ENCODE measurements around the gene UVRAG. TPM values are rescaled to one million over a fixed set of nuclear protein-coding genes. Genes with fewer than 3 reads are reported as not detected.
"Not testable (repeated sequence)": the region's sequence is repeated elsewhere in the genome, so short reads cannot be mapped to it uniquely, and the experiment has no call there.

Gene UVRAG
- total RNA-seq, 1 donor from 2014 or later = 14.7 TPM

DNA sequence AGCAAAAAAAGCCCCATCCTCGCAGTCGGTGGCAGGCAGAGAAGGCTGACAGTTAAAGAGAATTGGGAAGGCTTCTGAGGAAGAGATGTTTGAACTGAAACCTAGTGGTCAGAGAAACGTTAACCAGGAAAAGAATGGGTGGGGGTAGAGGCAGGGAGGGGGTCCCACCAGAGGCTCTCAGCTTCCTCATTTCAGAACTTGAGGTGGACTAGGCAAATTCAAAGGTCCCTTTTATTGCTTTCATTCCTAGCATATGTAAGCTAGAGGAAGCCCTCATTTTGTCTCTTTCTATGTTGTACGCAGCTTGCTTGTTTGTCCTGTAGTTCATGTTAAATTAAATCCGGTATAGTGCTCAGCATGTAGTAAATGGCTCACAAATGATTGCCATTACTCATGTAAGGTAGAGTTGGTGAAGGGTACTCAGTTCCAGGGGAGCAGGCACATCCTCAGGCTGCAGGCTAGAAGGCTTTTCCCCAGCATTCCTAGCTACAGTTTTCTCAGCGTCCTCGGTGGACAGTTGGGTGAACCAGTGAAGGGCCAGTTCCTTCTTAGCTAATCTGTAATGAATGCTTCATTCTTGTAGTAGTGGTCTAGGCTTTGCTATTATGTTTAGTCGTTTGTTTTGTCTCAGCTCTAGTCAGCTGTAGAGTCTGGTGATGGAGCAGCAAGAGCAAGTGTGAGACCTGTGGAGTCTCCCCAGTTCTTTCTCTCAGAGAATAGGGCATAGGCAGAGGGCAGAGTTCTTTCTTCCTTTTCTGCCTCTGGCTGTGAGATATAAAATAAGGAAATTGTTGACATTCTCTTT lies 58.6 kb downstream of the UVRAG start:
- no peaks in the 10 kb centered on the region for H3K27me3 ChIP-seq
- intact Hi-C loops (cut with DNase I) = no loop called here
- H3K9me3 ChIP-seq = no peaks in the 10 kb centered on the region
- H3K36me3 ChIP-seq = no peaks in the 10 kb centered on the region
- H3K27ac ChIP-seq = no peak overlapping the region
- TF ChIP-seq, protein P1, sequence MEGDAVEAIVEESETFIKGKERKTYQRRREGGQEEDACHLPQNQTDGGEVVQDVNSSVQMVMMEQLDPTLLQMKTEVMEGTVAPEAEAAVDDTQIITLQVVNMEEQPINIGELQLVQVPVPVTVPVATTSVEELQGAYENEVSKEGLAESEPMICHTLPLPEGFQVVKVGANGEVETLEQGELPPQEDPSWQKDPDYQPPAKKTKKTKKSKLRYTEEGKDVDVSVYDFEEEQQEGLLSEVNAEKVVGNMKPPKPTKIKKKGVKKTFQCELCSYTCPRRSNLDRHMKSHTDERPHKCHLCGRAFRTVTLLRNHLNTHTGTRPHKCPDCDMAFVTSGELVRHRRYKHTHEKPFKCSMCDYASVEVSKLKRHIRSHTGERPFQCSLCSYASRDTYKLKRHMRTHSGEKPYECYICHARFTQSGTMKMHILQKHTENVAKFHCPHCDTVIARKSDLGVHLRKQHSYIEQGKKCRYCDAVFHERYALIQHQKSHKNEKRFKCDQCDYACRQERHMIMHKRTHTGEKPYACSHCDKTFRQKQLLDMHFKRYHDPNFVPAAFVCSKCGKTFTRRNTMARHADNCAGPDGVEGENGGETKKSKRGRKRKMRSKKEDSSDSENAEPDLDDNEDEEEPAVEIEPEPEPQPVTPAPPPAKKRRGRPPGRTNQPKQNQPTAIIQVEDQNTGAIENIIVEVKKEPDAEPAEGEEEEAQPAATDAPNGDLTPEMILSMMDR (IDR thresholded peaks at IDR 0.05) = no peak
- TF ChIP-seq POLR2A (IDR thresholded peaks at IDR 0.05) (no peak), POLR2AphosphoS5 (IDR thresholded peaks at IDR 0.05; ENCODE audit: insufficient read depth in 1 of 2, low read depth in 1 of 2) (no peak)
- H3K4me3 ChIP-seq = no peak overlapping the region
- H3K4me1 ChIP-seq = no peaks in the 10 kb centered on the region
- DNase-seq (ENCODE audit: extremely low spot score in 2 of 2) = no peak

- TF ChIP-seq POLR2AphosphoS5 (IDR thresholded peaks at IDR 0.05; ENCODE audit: insufficient read depth in 1 of 2, low read depth in 1 of 2) = no peak
- no peak for TF ChIP-seq POLR2A (IDR thresholded peaks at IDR 0.05)
- TF ChIP-seq, protein P1 (IDR thresholded peaks at IDR 0.05) = no peak
- DNase-seq (ENCODE audit: extremely low spot score in 2 of 2) = no peak
- Histone ChIP-seq H3K27me3 (no peaks in the 10 kb centered on the region), H3K4me3 (no peak overlapping the region), H3K36me3 (no peaks in the 10 kb centered on the region), H3K4me1 (no peaks in the 10 kb centered on the region), H3K27ac (no peak overlapping the region), H3K9me3 (no peaks in the 10 kb centered on the region)
- intact Hi-C loops (cut with DNase I) = no loop called here
Measured at GRCh38 chr11:75874684-75875341, 59.8 kb downstream of the UVRAG start.

DNA sequence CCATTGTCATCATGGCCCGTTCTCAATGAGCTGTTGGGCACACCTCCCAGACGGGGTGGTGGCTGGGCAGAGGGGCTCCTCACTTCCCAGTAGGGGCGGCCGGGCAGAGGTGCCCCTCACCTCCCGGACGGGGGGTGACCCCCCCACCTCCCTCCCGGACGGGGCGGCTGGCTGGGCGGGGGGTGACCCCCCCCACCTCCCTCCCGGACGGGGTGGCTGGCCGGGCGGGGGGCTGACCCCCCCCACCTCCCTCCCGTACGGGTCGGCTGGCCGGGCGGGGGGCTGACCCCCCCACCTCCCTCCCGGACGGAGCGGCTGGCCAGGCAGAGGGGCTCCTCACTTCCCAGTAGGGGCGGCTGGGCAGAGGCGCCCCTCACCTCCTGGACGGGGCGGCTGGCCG lies 62.3 kb downstream of the UVRAG start:
- H3K4me1 ChIP-seq; DNase-seq (ENCODE audit: extremely low spot score in 2 of 2); H3K27me3 ChIP-seq; intact Hi-C loops (cut with DNase I); H3K36me3 ChIP-seq; H3K9me3 ChIP-seq; H3K4me3 ChIP-seq; H3K27ac ChIP-seq: not testable (repeated sequence)

DNA sequence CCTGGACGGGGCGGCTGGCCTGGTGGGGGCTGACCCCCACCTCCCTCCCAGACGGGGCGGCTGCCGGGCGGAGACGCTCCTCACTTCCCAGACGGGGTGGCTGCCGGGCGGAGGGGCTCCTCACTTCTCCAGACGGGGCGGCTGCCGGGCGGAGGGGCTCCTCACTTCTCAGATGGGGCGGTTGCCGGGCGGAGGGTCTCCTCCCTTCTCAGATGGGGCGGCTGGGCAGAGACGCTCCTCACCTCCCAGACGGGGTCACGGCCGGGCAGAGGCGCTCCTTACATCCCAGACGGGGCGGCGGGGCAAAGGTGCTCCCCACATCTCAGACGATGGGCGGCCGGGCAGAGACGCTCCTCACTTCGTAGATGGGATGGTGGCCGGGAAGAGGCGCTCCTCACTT lies 62.9 kb downstream of the UVRAG start:
- H3K27ac ChIP-seq; H3K4me1 ChIP-seq; H3K4me3 ChIP-seq; H3K36me3 ChIP-seq; H3K9me3 ChIP-seq; intact Hi-C loops (cut with DNase I); DNase-seq (ENCODE audit: extremely low spot score in 2 of 2); H3K27me3 ChIP-seq: not testable (repeated sequence)

DNA sequence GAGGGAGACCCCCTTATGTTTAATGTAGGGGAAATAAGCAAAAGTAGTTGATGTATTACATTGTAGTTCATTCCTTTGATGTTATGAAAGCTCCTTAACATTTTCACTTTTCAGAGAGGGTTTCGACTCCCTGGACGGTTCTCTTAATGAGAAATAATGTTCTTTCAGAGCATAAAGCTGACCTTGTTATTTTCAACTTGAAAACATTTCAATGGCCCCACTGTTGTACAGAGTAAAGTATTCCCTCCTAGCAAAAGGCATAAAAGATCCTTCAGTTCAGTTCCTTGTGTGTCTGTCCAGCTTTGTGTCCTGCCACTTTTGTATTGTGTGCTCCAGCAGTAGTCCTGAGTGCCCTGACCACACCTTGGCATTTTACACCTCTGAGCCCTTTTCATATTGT lies 63.9 kb downstream of the UVRAG start:
- no peaks in the 10 kb centered on the region for H3K9me3 ChIP-seq
- peaks cover 0 to 6% of the 10 kb centered on the region in 2 donors for H3K36me3 ChIP-seq
- H3K4me1 ChIP-seq = no peaks in the 10 kb centered on the region
- intact Hi-C loops (cut with DNase I) = no loop called here
- H3K4me3 ChIP-seq = no peak overlapping the region
- no peaks in the 10 kb centered on the region for H3K27me3 ChIP-seq
- TF ChIP-seq POLR2A (IDR thresholded peaks at IDR 0.05) = no peak
- no peak for TF ChIP-seq POLR2AphosphoS5 (IDR thresholded peaks at IDR 0.05; ENCODE audit: insufficient read depth in 1 of 2, low read depth in 1 of 2)
- TF ChIP-seq, protein P1 (IDR thresholded peaks at IDR 0.05) = no peak
- DNase-seq (ENCODE audit: extremely low spot score in 2 of 2) = no peak
- H3K27ac ChIP-seq = no peak overlapping the region

- TF ChIP-seq, protein P1 (IDR thresholded peaks at IDR 0.05) = no peak
- no peak for TF ChIP-seq POLR2AphosphoS5 (IDR thresholded peaks at IDR 0.05; ENCODE audit: insufficient read depth in 1 of 2, low read depth in 1 of 2)
- TF ChIP-seq POLR2A (IDR thresholded peaks at IDR 0.05) = no peak
- no peak overlapping the region for H3K27ac ChIP-seq
- H3K4me1 ChIP-seq = no peaks in the 10 kb centered on the region
- DNase-seq (ENCODE audit: extremely low spot score in 2 of 2) = no peak
- no peak overlapping the region for H3K4me3 ChIP-seq
- H3K27me3 ChIP-seq = no peaks in the 10 kb centered on the region
- peaks cover 0 to 6% of the 10 kb centered on the region in 2 donors for H3K36me3 ChIP-seq
- intact Hi-C loops (cut with DNase I) = no loop called here
- no peaks in the 10 kb centered on the region for H3K9me3 ChIP-seq
Measured at GRCh38 chr11:75879737-75880136, 64.7 kb downstream of the UVRAG start.

DNA sequence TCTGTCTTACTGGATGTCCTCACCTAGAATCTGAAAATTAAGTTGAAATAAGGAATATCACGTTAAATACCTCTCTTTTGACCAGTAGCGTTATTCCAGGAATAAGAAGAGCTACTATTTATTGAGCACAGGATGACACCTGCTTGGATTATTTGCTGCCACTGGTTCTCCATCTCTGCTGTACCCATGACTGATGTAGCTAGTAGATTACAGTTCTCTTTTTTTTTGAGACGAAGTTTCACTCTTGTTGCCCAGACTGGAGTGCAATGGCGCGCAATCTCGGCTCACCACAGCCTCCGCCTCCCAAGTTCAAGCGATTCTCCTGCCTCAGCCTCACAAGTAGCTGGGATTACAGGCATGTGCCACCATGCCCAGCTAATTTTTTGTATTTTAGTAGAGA lies 65.3 kb downstream of the UVRAG start:
- H3K27ac ChIP-seq; intact Hi-C loops (cut with DNase I); H3K36me3 ChIP-seq; H3K9me3 ChIP-seq; H3K4me1 ChIP-seq; DNase-seq (ENCODE audit: extremely low spot score in 2 of 2); H3K27me3 ChIP-seq; H3K4me3 ChIP-seq: not testable (repeated sequence)
